PC-3 (cell line): ENCODE results near the gene CCRL2. TPM values are rescaled to one million over a fixed set of nuclear protein-coding genes. Genes with fewer than 3 reads are reported as not detected.

Experiments
- ATAC-seq: fragments of 200-7000 bp; cut with Tn5 transposase; 2 replicates; pipeline ENCODE4 v1.9.1; 2020; ENCODE audit warnings: mild to moderate bottlenecking, moderate library complexity
- BruUV-seq: library from RNA; stranded (reverse); fragments of 400-500 nt; replicated peaks from 2 replicates; lab custom pipeline; 2021; lab: Mats Ljungman, UMichigan
- CTCF ChIA-PET: fragments of 300-600 bp; sonication (Branson Sonifier 250); formaldehyde crosslinking; loops from one replicate; lab custom pipeline; 2022; ENCODE audit warnings: antibody characterized with exemption; lab: Charles Lee
- POLR2A ChIA-PET: fragments of 300-600 bp; sonication (Branson Sonifier 250); formaldehyde crosslinking; loops from one replicate; lab custom pipeline; 2022; ENCODE audit warnings: antibody characterized with exemption; ENCODE audit not compliant: unreplicated experiment; lab: Charles Lee
- DNase-seq: peaks from one replicate; pipeline ENCODE4 v3.0.0-alpha.2; 2015
- H2AFZ ChIP-seq: fragments of 300-600 bp; sonication (generic); 2 replicates; pipeline ENCODE4 v1.6.0; 2016; ENCODE audit warnings: antibody characterized with exemption, low read length
- H3F3A ChIP-seq: fragments of 300-600 bp; sonication (generic); one replicate; pipeline ENCODE4 v1.6.0; 2017; ENCODE audit warnings: antibody characterized with exemption, low read length, control low read depth, mild to moderate bottlenecking; ENCODE audit not compliant: unreplicated experiment
- H3K27ac ChIP-seq: fragments of 300-600 bp; sonication (generic); 2 replicates; pipeline ENCODE4 v1.5.1; 2016; ENCODE audit warnings: mild to moderate bottlenecking, low read length
- H3K27me3 ChIP-seq: fragments of 300-600 bp; sonication (generic); 2 replicates; pipeline ENCODE4 v1.6.1; 2016; ENCODE audit warnings: low read length, mixed read lengths
- H3K36me3 ChIP-seq: fragments of 300-600 bp; sonication (generic); 2 replicates; pipeline ENCODE4 v1.6.1; 2016; ENCODE audit warnings: low read depth, mixed run types, low read length, mixed read lengths
- H3K4me1 ChIP-seq: fragments of 300-600 bp; sonication (generic); 2 replicates; pipeline ENCODE4 v1.5.1; 2016; ENCODE audit warnings: low read length; ENCODE audit not compliant: insufficient read depth
- H3K4me2 ChIP-seq: fragments of 300-600 bp; sonication (generic); 2 replicates; pipeline ENCODE4 v1.6.0; 2016; ENCODE audit warnings: low read length
- H3K4me3 ChIP-seq: fragments of 300-600 bp; sonication (generic); 2 replicates; pipeline ENCODE4 v1.5.1; 2016; ENCODE audit warnings: mild to moderate bottlenecking, low read length, mixed read lengths
- H3K79me2 ChIP-seq: fragments of 300-600 bp; sonication (generic); 2 replicates; pipeline ENCODE4 v1.6.1; 2017; ENCODE audit warnings: low read length, mixed read lengths
- H3K9ac ChIP-seq: fragments of 300-600 bp; sonication (generic); 2 replicates; pipeline ENCODE4 v1.6.0; 2016; ENCODE audit warnings: mild to moderate bottlenecking, low read length
- H3K9me2 ChIP-seq: fragments of 300-600 bp; sonication (generic); replicated peaks from 2 replicates; pipeline ENCODE4 v1.6.1; 2016; ENCODE audit warnings: mixed run types, low read length, mixed read lengths
- H3K9me3 ChIP-seq: fragments of 300-600 bp; sonication (generic); 2 replicates; pipeline ENCODE4 v1.6.1; 2016; ENCODE audit warnings: low read length, mixed read lengths
- H4K20me1 ChIP-seq: fragments of 300-600 bp; sonication (generic); 2 replicates; pipeline ENCODE4 v1.6.1; 2016; ENCODE audit warnings: low read length, mixed read lengths
- CTCF ChIP-seq: fragments of 300-600 bp; sonication (generic); conservative IDR thresholded peaks from 2 replicates; pipeline ENCODE4 v1.5.1; 2017; ENCODE audit warnings: antibody characterized with exemption, low read depth, mild to moderate bottlenecking, low read length
- EZH2 ChIP-seq: fragments of 300-600 bp; sonication (generic); IDR thresholded peaks from one replicate; pipeline ENCODE4 v1.6.1; 2017; ENCODE audit warnings: antibody characterized with exemption, mild to moderate bottlenecking, low read length; ENCODE audit not compliant: unreplicated experiment
- EZH2phosphoT487 ChIP-seq: fragments of 300-600 bp; sonication (generic); IDR thresholded peaks from 2 replicates; pipeline ENCODE4 v1.6.1; 2018; ENCODE audit warnings: mild to moderate bottlenecking, antibody characterized with exemption, low read length, borderline replicate concordance
- intact Hi-C: fragments of 100-400 bp; cut with micrococcal nuclease; formaldehyde crosslinking; loops from 2 replicates; pipeline ENCODE4 v1.9.0; 2023
- total RNA-seq: library from RNA; depleted of rRNA; stranded (reverse); fragments of >200 nt; gene quantifications from 2 replicates; pipeline ENCODE4 v1.2.3, GENCODE V29; 2014

The CCRL2 gene
- total RNA-seq, 1 experiment from 2014 or later = 5.5 TPM

GRCh38 chr3:46449755-46450552 is 42.9 kb downstream of the CCRL2 start:
- no peaks in the 10 kb centered on the region for H3K4me1 ChIP-seq
- no peak overlapping the region for H3K4me3 ChIP-seq
- H3K9me3 ChIP-seq = no peaks in the 10 kb centered on the region
- TF ChIP-seq EZH2 = no peak
- TF ChIP-seq CTCF = peak; percentile 82
- no peak for TF ChIP-seq EZH2phosphoT487
- no peaks in the 10 kb centered on the region for H3K27me3 ChIP-seq
- no peak overlapping the region for H3K27ac ChIP-seq
- H3K4me2 ChIP-seq = no peak overlapping the region
- no TSS peak for BruUV-seq
- CTCF ChIA-PET = interaction anchor here (0.6 to 0.8 kb wide), 2 partner anchors 39 to 98 kb away, joined by 4 to 5 read pairs; no protein-coding TSS in a partner anchor
- no peak overlapping the region for H2AFZ ChIP-seq
- no peak overlapping the region for H3K9ac ChIP-seq
- H3F3A ChIP-seq = no peaks in the 10 kb centered on the region
- no peaks in the 10 kb centered on the region for H4K20me1 ChIP-seq
- POLR2A ChIA-PET = interaction anchor here (0.8 kb wide), 1 partner anchor 38 kb away, joined by 4 read pairs; no protein-coding TSS in a partner anchor
- H3K79me2 ChIP-seq = no peaks in the 10 kb centered on the region
- intact Hi-C loops = no loop called here
- no peaks in the 10 kb centered on the region for H3K9me2 ChIP-seq
- DNase-seq = peak; percentile 43
- no peak for ATAC-seq
- no peaks in the 10 kb centered on the region for H3K36me3 ChIP-seq

- intact Hi-C loops = no loop called here
- Histone ChIP-seq H2AFZ (no peak overlapping the region), H3K4me2 (no peak overlapping the region), H3K9me2 (no peaks in the 10 kb centered on the region), H3K4me3 (no peak overlapping the region), H3K9me3 (no peaks in the 10 kb centered on the region), H3K36me3 (no peaks in the 10 kb centered on the region), H3K4me1 (no peaks in the 10 kb centered on the region), H3K27ac (no peak overlapping the region), H3K27me3 (no peaks in the 10 kb centered on the region), H3K9ac (no peak overlapping the region), H3F3A (no peaks in the 10 kb centered on the region), H4K20me1 (no peaks in the 10 kb centered on the region), H3K79me2 (no peaks in the 10 kb centered on the region)
- ChIA-PET POLR2A (no interaction called here), CTCF (no interaction called here)
- no peak for TF ChIP-seq EZH2
- TF ChIP-seq CTCF = no peak
- no peak for TF ChIP-seq EZH2phosphoT487
- no peak for ATAC-seq
- no peak for DNase-seq
- no TSS peak for BruUV-seq
Observed at GRCh38 chr3:46453526-46454208, 46.6 kb downstream of the CCRL2 start.

- DNase-seq (no peak), ATAC-seq (no peak)
- ChIA-PET POLR2A (no interaction called here), CTCF (no interaction called here)
- TF ChIP-seq EZH2phosphoT487 (no peak), CTCF (no peak), EZH2 (no peak)
- Histone ChIP-seq H3K9me2 (no peaks in the 10 kb centered on the region), H3K4me1 (no peaks in the 10 kb centered on the region), H3K9ac (no peak overlapping the region), H3K9me3 (no peaks in the 10 kb centered on the region), H3K79me2 (no peaks in the 10 kb centered on the region), H3F3A (no peaks in the 10 kb centered on the region), H4K20me1 (no peaks in the 10 kb centered on the region), H3K4me2 (no peak overlapping the region), H3K4me3 (no peak overlapping the region), H3K27ac (no peak overlapping the region), H3K36me3 (no peaks in the 10 kb centered on the region), H3K27me3 (no peaks in the 10 kb centered on the region), H2AFZ (no peak overlapping the region)
- no TSS peak for BruUV-seq
- intact Hi-C loops = no loop called here
Observed at GRCh38 chr3:46454209-46454595, 47.1 kb downstream of the CCRL2 start.
